ENCODE results near the gene S100A16.

The S100A16 gene

GRCh38 chr1:153616144-153616916, 3.4 kb upstream of the S100A16 start, which contains the start of gene S100A14:
Gene S100A14 (minus strand): TSS chr1:153616325. CDS start chr1:153615858, 467 bp downstream.
- no peak for DNase-seq (ENCODE audit: low read depth in 2 of 3, low spot score in 2 of 3)

GRCh38 chr1:153615406-153615805, 2.5 kb upstream of the S100A16 start:
- DNase-seq (ENCODE audit: low read depth in 2 of 3, low spot score in 2 of 3), result no peak

GRCh38 chr1:153614906-153615305, 2.0 kb upstream of the S100A16 start:
- DNase-seq (ENCODE audit: low read depth in 2 of 3, low spot score in 2 of 3), result no peak

- no peak for DNase-seq (ENCODE audit: low read depth in 2 of 3, low spot score in 2 of 3)
These were observed 1.4 kb upstream of the S100A16 start for GRCh38 chr1:153614189-153614900.

GRCh38 chr1:153613406-153613805, 469 bp upstream of the S100A16 start:
- no peak for DNase-seq (ENCODE audit: low read depth in 2 of 3, low spot score in 2 of 3)

- DNase-seq (ENCODE audit: low read depth in 2 of 3, low spot score in 2 of 3), result no peak
These were observed 704 bp downstream of the S100A16 start for GRCh38 chr1:153612111-153612754.

- no peak for DNase-seq (ENCODE audit: low read depth in 2 of 3, low spot score in 2 of 3)
These were observed 1.6 kb downstream of the S100A16 start for GRCh38 chr1:153611356-153611755.

- DNase-seq (ENCODE audit: low read depth in 2 of 3, low spot score in 2 of 3), result no peak
These were observed 2.1 kb downstream of the S100A16 start for GRCh38 chr1:153610811-153611301.

GRCh38 chr1:153610334-153610733, 2.6 kb downstream of the S100A16 start:
- no peak for DNase-seq (ENCODE audit: low read depth in 2 of 3, low spot score in 2 of 3)

- DNase-seq (ENCODE audit: low read depth in 2 of 3, low spot score in 2 of 3), result no peak
These were observed 3.4 kb downstream of the S100A16 start for GRCh38 chr1:153609585-153609907.

GRCh38 chr1:153608742-153609584, 4.0 kb downstream of the S100A16 start:
- DNase-seq (ENCODE audit: low read depth in 2 of 3, low spot score in 2 of 3), result no peak

GRCh38 chr1:153608089-153608682, 4.8 kb downstream of the S100A16 start:
- DNase-seq (ENCODE audit: low read depth in 2 of 3, low spot score in 2 of 3), result no peak

GRCh38 chr1:153607381-153607780, 5.6 kb downstream of the S100A16 start:
- no peak for DNase-seq (ENCODE audit: low read depth in 2 of 3, low spot score in 2 of 3)

- DNase-seq (ENCODE audit: low read depth in 2 of 3, low spot score in 2 of 3), result no peak
These were observed 6.7 kb downstream of the S100A16 start for GRCh38 chr1:153606194-153606593.

GRCh38 chr1:153602749-153603148, 10.2 kb downstream of the S100A16 start:
- DNase-seq (ENCODE audit: low read depth in 2 of 3, low spot score in 2 of 3), result no peak

GRCh38 chr1:153599847-153600246, 13.1 kb downstream of the S100A16 start:
- no peak for DNase-seq (ENCODE audit: low read depth in 2 of 3, low spot score in 2 of 3)

- DNase-seq (ENCODE audit: low read depth in 2 of 3, low spot score in 2 of 3), result no peak
These were observed 14.4 kb downstream of the S100A16 start for GRCh38 chr1:153598309-153599172.

- DNase-seq (ENCODE audit: low read depth in 2 of 3, low spot score in 2 of 3), result no peak
These were observed 15.7 kb downstream of the S100A16 start for GRCh38 chr1:153597206-153597605.

- DNase-seq (ENCODE audit: low read depth in 2 of 3, low spot score in 2 of 3), result no peak
These were observed 20.2 kb downstream of the S100A16 start for GRCh38 chr1:153592748-153593147.

- no peak for DNase-seq (ENCODE audit: low read depth in 2 of 3, low spot score in 2 of 3)
These were observed 24.5 kb downstream of the S100A16 start for GRCh38 chr1:153588482-153588881.

Data from activated CD8-positive, alpha-beta memory T cell treated with anti-CD3 and anti-CD28 coated beads for 48 hours (primary cell).